GM19372 (cell line): ENCODE results near the gene SLC45A2.
"Not testable (repeated sequence)": the region's sequence is repeated elsewhere in the genome, so short reads cannot be mapped to it uniquely, and the experiment has no call there.

Experiments
- ATAC-seq: cut with Tn5 transposase; IDR thresholded peaks from one replicate; pipeline ENCODE4 v1.9.1; 2021; ENCODE audit warnings: mild to moderate bottlenecking, low read depth, moderate library complexity; ENCODE audit not compliant: unreplicated experiment

The SLC45A2 gene, protein sequence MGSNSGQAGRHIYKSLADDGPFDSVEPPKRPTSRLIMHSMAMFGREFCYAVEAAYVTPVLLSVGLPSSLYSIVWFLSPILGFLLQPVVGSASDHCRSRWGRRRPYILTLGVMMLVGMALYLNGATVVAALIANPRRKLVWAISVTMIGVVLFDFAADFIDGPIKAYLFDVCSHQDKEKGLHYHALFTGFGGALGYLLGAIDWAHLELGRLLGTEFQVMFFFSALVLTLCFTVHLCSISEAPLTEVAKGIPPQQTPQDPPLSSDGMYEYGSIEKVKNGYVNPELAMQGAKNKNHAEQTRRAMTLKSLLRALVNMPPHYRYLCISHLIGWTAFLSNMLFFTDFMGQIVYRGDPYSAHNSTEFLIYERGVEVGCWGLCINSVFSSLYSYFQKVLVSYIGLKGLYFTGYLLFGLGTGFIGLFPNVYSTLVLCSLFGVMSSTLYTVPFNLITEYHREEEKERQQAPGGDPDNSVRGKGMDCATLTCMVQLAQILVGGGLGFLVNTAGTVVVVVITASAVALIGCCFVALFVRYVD

GRCh38 chr5:33984671-33985124 lies at the start of gene SLC45A2:
TSS of gene SLC45A2 (minus strand) at chr5:33984693. CDS start at chr5:33984583, 110 bp downstream.
- ATAC-seq, result no peak

DNA sequence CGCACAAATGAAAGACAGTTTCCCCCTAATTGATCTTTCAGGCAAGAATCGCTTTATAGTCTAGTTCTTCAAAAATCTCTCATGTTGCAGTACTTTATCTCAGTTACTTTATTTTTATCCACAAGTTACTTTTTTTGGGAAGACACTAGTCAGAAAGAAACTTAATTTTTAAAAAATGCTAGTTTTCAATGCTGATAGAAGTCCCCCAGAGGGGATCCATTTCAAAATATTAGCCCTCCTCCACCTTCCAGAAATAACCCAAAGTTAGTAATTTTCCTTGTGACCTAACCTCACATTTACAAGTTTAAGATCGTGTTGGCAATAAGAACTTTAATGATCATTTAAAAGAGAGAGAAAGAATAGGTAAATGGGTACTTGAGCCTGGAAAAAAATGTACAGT lies 47.5 kb upstream of the SLC45A2 start:
- ATAC-seq, result no peak

GRCh38 chr5:34031117-34031516 lies 46.6 kb upstream of the SLC45A2 start:
- no peak for ATAC-seq

DNA sequence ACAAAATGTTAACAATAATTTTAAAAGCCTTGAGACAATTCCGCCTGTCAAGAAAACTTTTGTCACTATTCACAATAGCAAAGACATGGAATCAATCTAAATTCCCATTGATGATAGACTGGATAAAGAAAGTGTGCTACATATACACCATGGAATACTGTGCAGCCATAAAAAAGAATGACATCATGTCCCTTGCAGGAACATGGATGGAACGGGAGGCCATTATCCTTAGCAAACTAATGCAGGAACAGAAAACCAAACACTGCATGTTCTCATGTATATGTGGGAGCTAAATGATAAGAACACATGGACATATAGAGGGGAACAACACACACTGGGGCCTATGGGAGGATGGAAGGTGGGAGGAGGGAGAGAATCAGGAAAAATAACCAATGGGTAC lies 46.1 kb upstream of the SLC45A2 start:
- ATAC-seq, result not testable (repeated sequence)

DNA sequence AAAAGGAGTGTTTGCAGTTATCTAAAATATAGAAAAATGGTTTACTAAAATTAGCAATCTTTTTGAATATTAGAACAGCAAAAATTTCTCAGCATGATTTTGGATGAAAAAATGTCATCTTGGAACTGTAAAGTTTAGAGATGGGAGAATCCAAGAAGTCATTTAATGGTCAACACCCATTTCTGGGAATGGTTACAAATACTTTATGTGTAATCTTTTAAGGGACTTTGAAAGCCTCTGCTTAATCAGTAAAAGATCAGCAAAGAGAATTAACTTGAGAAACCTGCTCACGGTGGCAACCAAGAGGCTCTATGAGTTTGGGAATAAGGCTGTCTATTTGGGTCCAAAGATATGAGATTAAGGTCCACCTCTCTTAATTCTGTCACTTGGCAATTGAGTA lies 45.6 kb upstream of the SLC45A2 start:
- ATAC-seq, result no peak

DNA sequence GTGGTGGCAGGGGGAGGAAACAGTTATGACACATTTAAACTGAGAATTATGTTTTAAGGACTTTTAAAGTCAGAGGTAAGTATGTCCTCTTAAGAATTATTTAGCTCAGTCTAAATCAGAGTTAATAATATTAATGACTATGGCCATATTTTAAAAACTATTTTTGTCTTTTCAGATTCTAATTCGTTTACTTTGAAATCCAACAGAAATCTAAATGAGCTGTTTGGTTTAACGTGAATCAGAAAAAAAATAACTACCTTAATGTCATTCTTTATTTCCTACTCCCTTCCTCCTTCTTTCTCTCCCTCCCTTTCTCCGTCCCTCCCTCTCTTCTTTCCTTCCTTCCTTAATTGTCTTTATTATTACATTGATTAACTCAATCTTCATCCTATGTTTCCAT lies 43.9 kb upstream of the SLC45A2 start:
- no peak for ATAC-seq

GRCh38 chr5:34026089-34026761 lies 41.7 kb upstream of the SLC45A2 start:
- no peak for ATAC-seq

GRCh38 chr5:34022121-34022705 lies 37.7 kb upstream of the SLC45A2 start:
- no peak for ATAC-seq

GRCh38 chr5:34021334-34021733 lies 36.8 kb upstream of the SLC45A2 start:
- ATAC-seq, result no peak

DNA sequence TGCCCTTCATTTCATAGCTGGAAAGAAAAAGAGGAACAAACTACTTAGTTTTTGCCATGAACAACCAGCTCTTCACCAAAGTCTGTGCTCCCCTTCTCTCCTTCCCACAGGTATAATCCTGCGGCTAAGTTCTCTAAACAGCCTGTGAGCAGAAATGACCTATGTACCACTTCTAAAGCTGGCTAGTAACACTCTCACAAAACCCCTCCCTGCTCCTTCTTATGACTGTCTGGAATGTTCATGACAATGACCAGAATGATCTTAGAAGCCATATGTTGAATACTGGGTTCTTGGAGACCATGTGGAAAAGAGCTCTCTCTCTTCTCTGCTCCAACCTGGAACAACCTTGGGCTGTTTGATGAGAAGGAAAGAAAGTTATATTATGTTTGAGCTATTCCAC lies 36.2 kb upstream of the SLC45A2 start:
- no peak for ATAC-seq

DNA sequence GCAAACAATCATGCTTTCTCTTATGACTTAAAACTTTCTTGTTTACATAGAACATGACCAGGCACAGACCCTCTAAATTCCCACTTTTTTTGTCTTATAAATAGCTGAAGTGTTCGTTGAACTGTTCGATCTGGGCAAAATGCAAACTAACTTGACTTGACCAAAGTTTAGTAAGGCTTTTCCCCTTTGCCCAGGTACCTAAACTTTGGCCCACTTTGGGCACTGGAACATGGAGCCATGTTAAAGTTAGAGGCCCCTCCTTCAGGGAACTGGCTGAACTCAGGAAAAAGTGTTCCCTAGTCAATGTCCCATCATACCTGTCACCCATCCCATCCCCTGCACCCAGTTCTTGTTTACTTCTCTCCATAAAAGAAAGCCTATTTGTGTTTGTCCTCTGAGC lies 32.8 kb upstream of the SLC45A2 start:
- ATAC-seq, result no peak

DNA sequence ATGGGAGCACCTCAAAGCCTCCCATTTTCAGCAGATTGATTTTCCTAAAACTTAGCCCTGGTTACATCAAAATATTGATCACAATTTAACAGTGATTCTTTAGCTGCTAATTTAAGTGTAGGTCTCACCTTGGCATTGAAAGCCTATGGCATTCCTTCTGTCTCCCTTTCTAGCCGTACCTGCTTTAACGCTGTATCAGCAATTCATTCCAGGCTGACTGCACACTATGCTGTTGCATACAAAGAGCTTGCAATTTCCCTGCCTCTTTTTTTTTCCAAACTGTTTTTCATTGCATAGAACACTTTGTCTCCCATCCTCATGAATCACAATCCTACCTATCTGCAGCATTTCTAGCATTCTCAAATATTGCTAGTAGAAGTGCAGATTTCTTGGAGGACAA lies 32.3 kb upstream of the SLC45A2 start:
- ATAC-seq, result no peak

DNA sequence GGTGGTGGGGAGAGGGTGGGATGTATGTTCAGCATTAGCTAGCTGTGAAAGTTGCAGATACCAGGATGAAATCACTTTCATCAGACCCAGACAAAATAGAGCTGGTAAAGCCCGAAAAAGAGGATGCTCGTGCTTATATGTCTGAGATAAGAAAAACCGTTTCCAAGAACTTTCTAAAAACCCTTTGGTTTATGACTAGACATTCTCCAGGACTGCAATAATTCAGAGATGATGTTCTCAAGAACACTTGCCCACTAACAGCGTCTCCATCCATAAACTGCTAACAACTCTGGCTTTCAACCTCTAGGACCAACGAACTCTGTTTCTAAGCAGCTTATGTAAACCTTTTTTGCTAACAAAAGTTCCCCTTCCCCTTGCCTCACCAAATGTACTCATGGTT lies 31.7 kb upstream of the SLC45A2 start:
- ATAC-seq, result no peak

DNA sequence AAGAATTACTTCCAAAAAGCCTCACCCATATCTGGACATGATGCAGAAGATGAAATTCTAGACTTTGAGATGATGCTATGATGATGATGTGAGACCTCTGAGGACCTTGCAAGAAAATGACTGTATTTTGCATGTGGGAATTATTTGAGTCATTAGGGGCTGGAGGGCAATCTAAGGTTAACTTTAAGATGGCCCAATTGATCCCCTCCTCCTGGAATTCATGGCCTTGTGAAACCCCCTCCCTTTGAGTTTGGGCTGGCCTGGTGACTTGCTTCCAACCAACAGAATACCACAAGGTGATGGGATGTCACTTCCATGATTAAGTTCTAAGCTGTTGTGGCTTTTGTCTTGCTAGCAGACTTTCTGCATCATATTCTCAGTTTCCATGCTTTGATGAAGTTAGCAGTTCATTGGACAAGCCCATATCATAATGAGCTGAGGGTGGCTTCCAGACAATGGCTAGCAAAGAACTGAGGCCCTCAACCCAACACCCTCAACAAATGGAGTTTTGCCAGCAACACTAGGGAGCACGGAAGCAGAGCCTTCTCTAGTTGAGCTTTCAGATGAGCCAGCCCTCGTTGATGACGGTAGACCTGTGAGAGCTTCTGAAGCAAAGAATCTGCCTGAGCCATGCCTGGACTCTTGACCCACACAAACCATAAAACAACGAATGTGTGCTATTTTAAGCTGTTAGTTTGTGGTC lies 30.8 kb upstream of the SLC45A2 start:
- no peak for ATAC-seq

DNA sequence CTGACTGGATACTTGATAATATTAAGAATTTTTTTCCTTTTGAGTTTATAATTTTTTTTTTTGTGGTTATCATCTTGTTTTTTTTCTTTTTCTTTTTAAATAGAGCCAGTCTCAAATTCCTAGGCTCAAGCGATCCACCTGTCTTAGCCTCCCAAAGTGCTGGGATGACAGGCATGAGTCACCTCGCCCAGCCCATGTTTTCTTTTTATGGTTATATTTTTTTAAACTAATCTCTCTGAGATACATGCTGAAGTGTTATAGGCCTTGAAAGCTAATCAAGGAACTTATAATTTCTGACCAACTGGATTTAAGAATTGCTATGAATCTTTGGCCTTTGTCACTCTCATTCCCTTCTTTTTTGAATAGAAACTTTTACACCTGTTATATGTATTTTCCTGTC lies 30.1 kb upstream of the SLC45A2 start:
- ATAC-seq, result no peak

GRCh38 chr5:34013547-34013946 lies 29.1 kb upstream of the SLC45A2 start:
- no peak for ATAC-seq

DNA sequence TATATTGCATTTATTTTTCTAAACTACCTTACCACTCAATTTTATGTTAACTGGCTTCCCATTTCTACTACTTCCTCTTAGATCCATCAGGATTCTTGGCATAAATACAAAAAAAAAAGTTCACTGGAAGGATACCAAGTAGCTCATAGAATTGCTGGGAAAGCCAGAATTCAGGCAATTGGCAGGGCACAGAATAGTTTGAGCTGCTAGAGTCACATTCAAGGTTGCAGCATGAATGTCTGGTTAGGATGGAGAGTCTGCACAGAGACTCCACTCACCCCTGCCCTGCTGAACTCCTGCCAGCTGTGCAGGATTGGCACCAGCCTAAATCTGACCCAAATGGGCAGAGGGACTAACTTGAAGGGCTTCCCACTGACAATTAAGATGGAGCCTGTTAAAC lies 28.3 kb upstream of the SLC45A2 start:
- ATAC-seq, result no peak

DNA sequence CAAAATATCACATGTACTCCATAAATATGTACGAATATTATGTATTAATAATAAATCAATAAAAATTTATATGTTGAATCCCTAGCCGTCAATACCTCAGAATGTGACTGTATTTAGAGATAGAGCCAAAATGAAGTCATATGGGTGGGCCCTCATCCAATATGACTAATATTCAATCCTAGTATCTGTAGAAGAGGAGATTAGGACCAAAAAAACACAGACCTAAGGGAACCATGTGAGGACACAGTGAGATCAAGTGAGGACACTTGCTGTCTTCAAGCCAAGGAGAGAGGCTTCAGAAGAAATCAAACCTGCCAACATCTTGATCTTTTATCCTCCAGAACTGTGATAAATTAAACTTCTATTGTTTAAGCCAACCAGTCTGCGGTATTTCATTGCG lies 27.0 kb upstream of the SLC45A2 start:
- ATAC-seq, result no peak

DNA sequence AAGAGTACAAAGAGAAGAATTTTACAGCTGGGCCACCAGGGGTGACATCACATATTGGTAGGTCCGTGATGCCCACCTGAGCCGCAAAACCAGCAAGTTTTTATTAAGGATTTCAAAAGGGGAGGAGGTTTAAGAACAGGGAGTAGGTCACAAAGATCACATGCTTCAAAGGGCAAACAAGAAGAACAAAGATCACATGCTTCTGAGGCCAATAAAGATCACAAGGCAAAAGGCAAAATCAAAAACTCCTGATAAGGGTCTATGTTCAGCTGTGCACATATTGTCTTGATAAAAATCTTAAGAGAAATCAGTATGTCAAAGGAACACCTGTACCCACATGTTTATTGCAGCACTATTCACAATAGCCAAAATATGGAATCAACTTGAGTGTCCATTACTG lies 25.7 kb upstream of the SLC45A2 start:
- ATAC-seq, result not testable (repeated sequence)

- no peak for ATAC-seq
Measured at GRCh38 chr5:34009610-34010009, 25.1 kb upstream of the SLC45A2 start.

GRCh38 chr5:34008802-34009201 lies 24.3 kb upstream of the SLC45A2 start:
- ATAC-seq, result no peak
